K562 (cell line): ENCODE measurements around the gene LAMA2. TPM values are rescaled to one million over a fixed set of nuclear protein-coding genes. Genes with fewer than 3 reads are reported as not detected.

ENCODE experiments used
- ATAC-seq: fragments of 200-7000 bp; cut with Tn5 transposase; 3 replicates; pipeline ENCODE4 v1.9.1; 2020; ENCODE audit warnings: moderate library complexity
- BruUV-seq: library from RNA; stranded (reverse); fragments of 400-500 nt; replicated peaks from 2 replicates; lab custom pipeline; 2021; lab: Mats Ljungman, UMichigan
- CTCF ChIA-PET: fragments of 300-600 bp; formaldehyde crosslinking; extraction: SDS; loops from one replicate; lab custom pipeline; 2021; ENCODE audit warnings: low intra/inter-chr PET ratio; lab: Yijun Ruan, JAX
- POLR2A ChIA-PET: fragments of 300-600, 350-650 bp; sonication (Branson Sonifier 250); formaldehyde crosslinking; extraction: SDS; loops from one replicate; lab custom pipeline; 2021; ENCODE audit warnings: antibody characterized with exemption, inconsistent platforms; lab: Yijun Ruan, JAX
- DNase-seq, 4 experiments: peaks; one replicate each; pipeline versions ENCODE4 v3.0.0 to v3.0.0-alpha.2; 2011 to 2018; ENCODE audit warnings: low spot score in 3 of 4, mixed read lengths in 3 of 4; ENCODE audit errors: extremely low read depth in 1 of 4
- FAIRE-seq: peaks from 2 replicates; lab custom pipeline; 2011; peaks lifted over from hg19 to GRCh38; lab: Jason Lieb, UNC
- H2AFZ ChIP-seq: 2 replicates; pipeline ENCODE4 v1.6.0; 2011; ENCODE audit warnings: low read depth, low read length, control low read depth, inconsistent platforms
- H3K27ac ChIP-seq: fragments of 200-600 bp; 3 replicates; pipeline ENCODE4 v1.8.0; 2011; ENCODE audit warnings: low read depth, mild to moderate bottlenecking, control low read depth, inconsistent platforms, low read length, moderate library complexity, mixed read lengths; ENCODE audit errors: extremely low read depth
- H3K27me3 ChIP-seq, 2 experiments: fragments of 300-600 bp in 1 of 2; 2 replicates in 1 of 2; 3 replicates in 1 of 2; pipeline versions ENCODE4 v1.6.0 to v1.8.0; 2011; ENCODE audit warnings: inconsistent platforms in 2 of 2, low read length in 2 of 2, mild to moderate bottlenecking in 1 of 2, mixed read lengths in 1 of 2, moderate library complexity in 1 of 2; ENCODE audit not compliant: control insufficient read depth in 2 of 2, insufficient read depth in 2 of 2
- H3K36me3 ChIP-seq: fragments of 300-600 bp; 3 replicates; pipeline ENCODE4 v1.8.0; 2011; ENCODE audit warnings: mild to moderate bottlenecking, low read length, inconsistent platforms; ENCODE audit not compliant: control insufficient read depth, insufficient read depth
- H3K4me1 ChIP-seq, 2 experiments: fragments of 200-600 bp in 1 of 2; replicated peaks in 1 of 2; 2 replicates in 1 of 2; 3 replicates in 1 of 2; pipeline versions ENCODE4 v1.5.1 to v1.8.0; 2011; ENCODE audit warnings: inconsistent platforms in 2 of 2, low read length in 2 of 2, mild to moderate bottlenecking in 1 of 2, mixed read lengths in 1 of 2, moderate library complexity in 1 of 2; ENCODE audit not compliant: control insufficient read depth in 2 of 2, insufficient read depth in 2 of 2
- H3K4me2 ChIP-seq: 2 replicates; pipeline ENCODE4 v1.6.1; 2011; ENCODE audit warnings: low read length, control low read depth, inconsistent platforms, mixed read lengths; ENCODE audit not compliant: insufficient read depth
- H3K4me3 ChIP-seq: fragments of 200-600 bp; sonication (generic), shearing (Covaris generic); 2 replicates; pipeline ENCODE4 v1.5.1; 2016; ENCODE audit warnings: control low read depth, inconsistent platforms
- H3K79me2 ChIP-seq: fragments of 200-600 bp; 3 replicates; pipeline ENCODE4 v1.8.0; 2011; ENCODE audit warnings: low read length, inconsistent platforms; ENCODE audit not compliant: control insufficient read depth, insufficient read depth
- H3K9ac ChIP-seq, 2 experiments: 2 replicates each; pipeline versions ENCODE4 v1.6.0 to v1.6.1; 2011; ENCODE audit warnings: low read depth in 2 of 2, low read length in 2 of 2, control low read depth in 1 of 2, inconsistent platforms in 1 of 2, mild to moderate bottlenecking in 1 of 2, mixed read lengths in 1 of 2; ENCODE audit not compliant: insufficient read depth in 1 of 2
- H3K9me1 ChIP-seq: one replicate; pipeline ENCODE4 v1.6.0; 2011; ENCODE audit warnings: inconsistent platforms, mild to moderate bottlenecking, low read length, moderate library complexity; ENCODE audit not compliant: control insufficient read depth, insufficient read depth
- H3K9me3 ChIP-seq: replicated peaks from 2 replicates; pipeline ENCODE4 v1.5.1; 2011; ENCODE audit warnings: low read depth, low read length, inconsistent platforms; ENCODE audit not compliant: control insufficient read depth, insufficient read depth
- H4K20me1 ChIP-seq: replicated peaks from 2 replicates; pipeline ENCODE4 v1.6.1; 2011; ENCODE audit warnings: low read length, inconsistent platforms, mixed read lengths; ENCODE audit not compliant: control insufficient read depth, insufficient read depth
- HNRNPLL ChIP-seq: fragments of 200-400 bp; formaldehyde crosslinking; IDR thresholded peaks from 2 replicates; pipeline ENCODE4 v1.6.1; 2017; ENCODE audit warnings: low read length, low read depth, mild to moderate bottlenecking; ENCODE audit not compliant: poor library complexity, severe bottlenecking
- ZNF512 ChIP-seq: IDR thresholded peaks from 2 replicates; pipeline ENCODE4 v1.6.1; 2016; ENCODE audit warnings: missing genetic modification characterization, missing compliant biosample characterization
- whole genome bisulfite sequencing: fragments of 100-300 bp; shearing (Covaris generic); methylation state at CpG from one replicate; pipeline ENCODE4 v1.1.6; 2016; ENCODE audit warnings: low coverage, mixed read lengths; ENCODE audit not compliant: insufficient coverage; ENCODE audit errors: missing lambda C conversion rate; 5-methylcytosine and 5-hydroxymethylcytosine counted together
- in situ Hi-C: fragments of 300-500 bp; cut with MboI; formaldehyde crosslinking; loops from 4 replicates; pipeline ENCODE4 v1.15.0; 2018; ENCODE audit warnings: inconsistent platforms, mixed read lengths
- intact Hi-C: fragments of 100-400 bp; cut with micrococcal nuclease; formaldehyde crosslinking; loops from 2 replicates; pipeline ENCODE4 v1.14.2; 2022
- polyA plus RNA-seq, 8 experiments: library from polyadenylated mRNA; depleted of rRNA in 4 of 8; stranded (reverse) in 5 of 8; unstranded in 3 of 8; fragments of >200 nt; fragmentation: Nextera tagmentation in 2 of 8; fragmentation: Illumina TruSeq in 1 of 8; extraction: Ambion mirVana in 2 of 8; extraction: Trizol in 1 of 8; gene quantifications; 2 replicates each; pipeline versions ENCODE4 v1.2.1 to v1.2.3, GENCODE V29; 2011 to 2014; ENCODE audit warnings: inconsistent platforms in 1 of 8, missing spikeins in 1 of 8
- total RNA-seq, 7 experiments: library from RNA; depleted of rRNA in 6 of 7; stranded (reverse); fragments of >200 nt in 6 of 7; fragmentation: Illumina TruSeq in 2 of 7; extraction: Trizol in 2 of 7; gene quantifications; 2 replicates each; pipeline versions ENCODE4 v1.2.1 to v1.2.3, GENCODE V29; 2011 to 2021; ENCODE audit warnings: low replicate concordance in 1 of 7

LAMA2 gene
- total and polyA plus RNA-seq, 9 of the 15 experiments (the other 6 are each of a cell fraction or from before 2014, with no cell fraction given) = 0.04 to 1.5 (median 0.36) TPM

- no peaks in the 10 kb centered on the region for H3K9me3 ChIP-seq
- H3K27me3 ChIP-seq = no peaks in the 10 kb centered on the region
- TF ChIP-seq HNRNPLL (no peak), ZNF512 (0 out of 2 replicates have a peak, but pooled peaks have one; percentile 11)
- no peaks in the 10 kb centered on the region for H3K9me1 ChIP-seq
- in situ Hi-C loops = loop anchor here (5.0 to 10.0 kb wide), 3 partner anchors 67 to 525 kb away; no protein-coding TSS in a partner anchor
- ChIA-PET CTCF (interaction anchor here (0.7 to 2.3 kb wide), 4 partner anchors 10 to 366 kb away, joined by 3 to 17 read pairs (median 6); no protein-coding TSS in a partner anchor), POLR2A (interaction anchor here (1.1 kb wide), 1 partner anchor 17 kb away, joined by 3 read pairs; no protein-coding TSS in a partner anchor)
- H3K79me2 ChIP-seq = no peaks in the 10 kb centered on the region
- H3K4me1 ChIP-seq = peaks cover 2 to 24% of the 10 kb centered on the region in 2 experiments; a peak in 2 of 5 replicates
- BruUV-seq = no TSS peak
- no peak overlapping the region for H3K9ac ChIP-seq
- H3K4me2 ChIP-seq = no peak overlapping the region
- no peak overlapping the region for H3K4me3 ChIP-seq
- DNase-seq (no peak), ATAC-seq (no peak), FAIRE-seq (no peak)
- WGBS = 60% methylated on average over 4 of the region's 4 CpGs
- no peak overlapping the region for H2AFZ ChIP-seq
- intact Hi-C loops = loop anchor here (1.0 to 5.0 kb wide), 7 partner anchors 67 to 521 kb away; no protein-coding TSS in a partner anchor
- H3K36me3 ChIP-seq = no peaks in the 10 kb centered on the region
- no peaks in the 10 kb centered on the region for H4K20me1 ChIP-seq
- H3K27ac ChIP-seq = no peak overlapping the region
Observed at GRCh38 chr6:129499843-129500219, 616.9 kb downstream of the LAMA2 start.
